Measurements from ENCODE around the gene RIMKLA. TPM values are rescaled to one million over a fixed set of nuclear protein-coding genes. Genes with fewer than 3 reads are reported as not detected.

Gene RIMKLA
- total and polyA plus RNA-seq, 2 of the 13 experiments (the other 11 are each of a cell fraction or from before 2014, with no cell fraction given), result 2.5 to 3.8 TPM

GRCh38 chr1:42462828-42463763 is 82.5 kb downstream of the RIMKLA start, which contains the start of gene CCDC30 (continued):
- no peak for TF ChIP-seq ZBTB40 (IDR thresholded peaks at IDR 0.05)
- TF ChIP-seq ZBTB40 (CRISPR knock-in tag; IDR thresholded peaks at IDR 0.05), result no peak
- no peak for TF ChIP-seq RAD51 (IDR thresholded peaks at IDR 0.05; ENCODE audit: borderline replicate concordance)
- peak; percentile 65; the same call in 1 of the 2 replicates for TF ChIP-seq MIER3 (CRISPR knock-in tag; IDR thresholded peaks at IDR 0.05; ENCODE audit: borderline replicate concordance)
- TF ChIP-seq ZFP41 (CRISPR knock-in tag; IDR thresholded peaks at IDR 0.05; ENCODE audit: borderline replicate concordance), result no peak
- TF ChIP-seq ZKSCAN8 (CRISPR knock-in tag; IDR thresholded peaks at IDR 0.05; ENCODE audit: borderline replicate concordance), result no peak
- no peak for TF ChIP-seq ZEB1 (IDR thresholded peaks at IDR 0.05; ENCODE audit: insufficient replicate concordance, low read depth)
- no peak for TF ChIP-seq ETV6 (CRISPR knock-in tag; conservative IDR thresholded peaks at IDR 0.05)
- no peak for TF ChIP-seq ZNF652 (CRISPR knock-in tag; IDR thresholded peaks at IDR 0.05; ENCODE audit: borderline replicate concordance, low read depth)
- no peak for TF ChIP-seq ZNF484 (CRISPR knock-in tag; IDR thresholded peaks at IDR 0.05; ENCODE audit: borderline replicate concordance, low read depth)
- TF ChIP-seq RELA (CRISPR knock-in tag; IDR thresholded peaks at IDR 0.05), result no peak
- no peak for TF ChIP-seq NRL (CRISPR knock-in tag; IDR thresholded peaks at IDR 0.05; ENCODE audit: borderline replicate concordance)
- TF ChIP-seq EEA1 (CRISPR knock-in tag; IDR thresholded peaks at IDR 0.05; ENCODE audit: borderline replicate concordance), result no peak
- TF ChIP-seq TRIM24 (CRISPR knock-in tag; IDR thresholded peaks at IDR 0.05), result no peak
- no peak for TF ChIP-seq HNRNPH1 (optimal IDR thresholded peaks at IDR 0.05; ENCODE audit: low read depth, low read length)
- no peak for TF ChIP-seq RXRB (CRISPR knock-in tag; IDR thresholded peaks at IDR 0.05; ENCODE audit: borderline replicate concordance)
- peak; percentile 99 for TF ChIP-seq RFX1 (IDR thresholded peaks at IDR 0.05)
- peak; percentile 59; the same call in 1 of the 2 replicates for TF ChIP-seq MIXL1 (CRISPR knock-in tag; IDR thresholded peaks at IDR 0.05)
- TF ChIP-seq REPIN1 (CRISPR knock-in tag; IDR thresholded peaks at IDR 0.05; ENCODE audit: borderline replicate concordance, low read depth), result peak; percentile 51; the same call in 1 of the 2 replicates
- no peak for TF ChIP-seq ZNF83 (CRISPR knock-in tag; IDR thresholded peaks at IDR 0.05; ENCODE audit: borderline replicate concordance)
- no peak for TF ChIP-seq ZNF20 (CRISPR knock-in tag; IDR thresholded peaks at IDR 0.05)
- no peak for TF ChIP-seq MLLT10 (CRISPR knock-in tag; IDR thresholded peaks at IDR 0.05)

Data from HepG2 (cell line).